SU-DHL-6 (cell line): ENCODE measurements around the gene RAI1.

Experiments
- EZH2phosphoT487 ChIP-seq: fragments of 200-600 bp; sonication (generic), shearing (Covaris generic); conservative IDR thresholded peaks from 2 replicates; pipeline ENCODE4 v1.6.1; 2018; ENCODE audit warnings: mild to moderate bottlenecking, antibody characterized with exemption, low read length, moderate library complexity, mixed read lengths
- TF ChIP-seq, protein P1 (sequence below): fragments of 200-600 bp; sonication (generic); IDR thresholded peaks from one replicate; pipeline ENCODE4 v1.5.1; 2017; ENCODE audit warnings: antibody characterized with exemption, mild to moderate bottlenecking, low read length, moderate library complexity; ENCODE audit not compliant: insufficient read depth, poor library complexity, severe bottlenecking

DNA sequence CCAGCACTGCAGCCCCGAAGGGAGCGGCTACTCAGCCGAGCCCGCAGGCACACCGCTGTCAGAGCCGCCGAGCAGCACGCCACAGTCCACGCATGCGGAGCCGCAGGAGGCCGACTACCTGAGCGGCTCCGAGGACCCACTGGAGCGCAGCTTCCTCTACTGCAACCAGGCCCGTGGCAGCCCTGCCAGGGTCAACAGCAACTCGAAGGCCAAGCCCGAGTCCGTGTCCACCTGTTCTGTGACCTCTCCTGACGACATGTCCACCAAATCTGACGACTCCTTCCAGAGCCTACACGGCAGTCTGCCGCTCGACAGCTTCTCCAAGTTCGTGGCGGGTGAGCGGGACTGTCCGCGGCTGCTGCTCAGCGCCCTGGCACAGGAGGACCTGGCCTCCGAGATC lies 113.1 kb downstream of the RAI1 start:
- TF ChIP-seq, protein P1, sequence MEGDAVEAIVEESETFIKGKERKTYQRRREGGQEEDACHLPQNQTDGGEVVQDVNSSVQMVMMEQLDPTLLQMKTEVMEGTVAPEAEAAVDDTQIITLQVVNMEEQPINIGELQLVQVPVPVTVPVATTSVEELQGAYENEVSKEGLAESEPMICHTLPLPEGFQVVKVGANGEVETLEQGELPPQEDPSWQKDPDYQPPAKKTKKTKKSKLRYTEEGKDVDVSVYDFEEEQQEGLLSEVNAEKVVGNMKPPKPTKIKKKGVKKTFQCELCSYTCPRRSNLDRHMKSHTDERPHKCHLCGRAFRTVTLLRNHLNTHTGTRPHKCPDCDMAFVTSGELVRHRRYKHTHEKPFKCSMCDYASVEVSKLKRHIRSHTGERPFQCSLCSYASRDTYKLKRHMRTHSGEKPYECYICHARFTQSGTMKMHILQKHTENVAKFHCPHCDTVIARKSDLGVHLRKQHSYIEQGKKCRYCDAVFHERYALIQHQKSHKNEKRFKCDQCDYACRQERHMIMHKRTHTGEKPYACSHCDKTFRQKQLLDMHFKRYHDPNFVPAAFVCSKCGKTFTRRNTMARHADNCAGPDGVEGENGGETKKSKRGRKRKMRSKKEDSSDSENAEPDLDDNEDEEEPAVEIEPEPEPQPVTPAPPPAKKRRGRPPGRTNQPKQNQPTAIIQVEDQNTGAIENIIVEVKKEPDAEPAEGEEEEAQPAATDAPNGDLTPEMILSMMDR = no peak
- no peak for TF ChIP-seq EZH2phosphoT487
